Common myeloid progenitor, CD34-positive (primary cell): ENCODE measurements around the gene IGF2BP3.
"Not testable (repeated sequence)": the region's sequence is repeated elsewhere in the genome, so short reads cannot be mapped to it uniquely, and the experiment has no call there.

ENCODE experiments used
- CTCF ChIA-PET: fragments of 350-600 bp; sonication (Branson Sonifier 250); formaldehyde crosslinking; loops from one replicate; lab custom pipeline; 2021; ENCODE audit warnings: antibody characterized with exemption; lab: Charles Lee
- POLR2A ChIA-PET: fragments of 350-600 bp; sonication (Branson Sonifier 250); formaldehyde crosslinking; loops from one replicate; lab custom pipeline; 2021; ENCODE audit warnings: antibody characterized with exemption; lab: Charles Lee
- DNase-seq, 3 donors: peaks; one replicate each; pipeline versions ENCODE4 v3.0.0 to v3.0.0-alpha.2; 2013
- H3K27ac ChIP-seq, 2 experiments: 1 replicate in 1 of 2; 2 replicates in 1 of 2; pipeline ENCODE4 v1.7.0; 2013; ENCODE audit warnings: inconsistent platforms in 2 of 2, low read length in 2 of 2, mild to moderate bottlenecking in 2 of 2, low read depth in 1 of 2, moderate library complexity in 1 of 2; ENCODE audit not compliant: severe bottlenecking in 2 of 2, insufficient read depth in 1 of 2, poor library complexity in 1 of 2
- H3K27me3 ChIP-seq, 5 experiments: replicated peaks in 2 of 5; 1 replicate in 3 of 5; 2 replicates in 2 of 5; pipeline versions ENCODE4 v1.6.1 to v1.7.0; 2013; ENCODE audit warnings: low read length in 4 of 5, mild to moderate bottlenecking in 2 of 5, moderate library complexity in 2 of 5, inconsistent platforms in 1 of 5; ENCODE audit not compliant: insufficient read depth in 5 of 5, control insufficient read depth in 4 of 5
- H3K36me3 ChIP-seq, 4 experiments: 1 replicate in 2 of 4; 2 replicates in 2 of 4; pipeline versions ENCODE4 v1.6.1 to v1.7.0; 2013; ENCODE audit warnings: low read length in 3 of 4, control low read depth in 1 of 4, mild to moderate bottlenecking in 1 of 4; ENCODE audit not compliant: control insufficient read depth in 4 of 4, insufficient read depth in 4 of 4
- H3K4me1 ChIP-seq, 4 experiments: 1 replicate in 3 of 4; 2 replicates in 1 of 4; pipeline versions ENCODE4 v1.6.1 to v1.7.1; 2013; ENCODE audit warnings: low read length in 3 of 4, mild to moderate bottlenecking in 3 of 4, control low read depth in 1 of 4, inconsistent platforms in 1 of 4, moderate library complexity in 1 of 4; ENCODE audit not compliant: control insufficient read depth in 4 of 4, insufficient read depth in 4 of 4; ENCODE audit errors: control extremely low read depth in 1 of 4
- H3K4me3 ChIP-seq, 7 experiments: 1 replicate in 4 of 7; 2 replicates in 3 of 7; pipeline versions ENCODE4 v1.5.1 to v1.7.0; 2013; ENCODE audit warnings: mild to moderate bottlenecking in 7 of 7, low read length in 6 of 7, moderate library complexity in 6 of 7, inconsistent platforms in 2 of 7, low read depth in 2 of 7, control low read depth in 1 of 7; ENCODE audit not compliant: insufficient read depth in 4 of 7, control insufficient read depth in 1 of 7; ENCODE audit errors: extremely low read depth in 1 of 7
- H3K9me3 ChIP-seq, 5 experiments: 1 replicate in 4 of 5; 2 replicates in 1 of 5; pipeline versions ENCODE4 v1.6.1 to v1.7.1; 2013; ENCODE audit warnings: low read length in 4 of 5, mild to moderate bottlenecking in 2 of 5, inconsistent platforms in 1 of 5, low read depth in 1 of 5, moderate library complexity in 1 of 5; ENCODE audit not compliant: control insufficient read depth in 4 of 5, insufficient read depth in 2 of 5; ENCODE audit errors: control extremely low read depth in 1 of 5
- WGBS: methylation state at CpG from one replicate; pipeline ENCODE4 v1.1.5; 2013; ENCODE audit not compliant: insufficient coverage; 5-methylcytosine and 5-hydroxymethylcytosine counted together

The IGF2BP3 gene

DNA sequence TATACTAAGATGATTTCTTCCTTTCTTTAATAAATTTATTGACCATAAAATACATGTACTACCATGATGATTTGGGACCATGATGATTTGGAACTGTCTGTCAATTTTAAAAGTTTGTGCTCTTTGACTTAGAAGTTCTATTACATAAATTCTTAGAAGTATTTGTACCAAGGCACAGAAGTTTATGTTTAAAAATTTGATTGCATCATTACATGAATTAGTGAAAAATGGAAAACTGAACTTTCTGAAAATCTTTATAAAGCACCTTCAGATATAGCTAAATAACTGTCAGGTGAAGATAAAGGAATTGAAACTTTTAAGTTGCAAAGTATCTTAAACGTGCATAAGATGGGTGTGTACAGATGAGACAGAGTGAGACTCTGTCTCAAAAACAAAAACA, 139.2 kb downstream of the IGF2BP3 start:
- ChIA-PET POLR2A (no interaction called here), CTCF (no interaction called here)
- WGBS, result no CpG with 5 or more reads among the region's 1 CpG
- peaks cover 2 to 37% (median 11%) of the 10 kb centered on the region in 4 experiments for H3K36me3 ChIP-seq
- H3K4me3 ChIP-seq, result no peak overlapping the region
- no peaks in the 10 kb centered on the region for H3K27me3 ChIP-seq
- peaks cover 0 to 6% (median 5%) of the 10 kb centered on the region in 4 experiments for H3K4me1 ChIP-seq
- no peaks in the 10 kb centered on the region for H3K9me3 ChIP-seq
- DNase-seq, result no peak
- no peak overlapping the region for H3K27ac ChIP-seq

DNA sequence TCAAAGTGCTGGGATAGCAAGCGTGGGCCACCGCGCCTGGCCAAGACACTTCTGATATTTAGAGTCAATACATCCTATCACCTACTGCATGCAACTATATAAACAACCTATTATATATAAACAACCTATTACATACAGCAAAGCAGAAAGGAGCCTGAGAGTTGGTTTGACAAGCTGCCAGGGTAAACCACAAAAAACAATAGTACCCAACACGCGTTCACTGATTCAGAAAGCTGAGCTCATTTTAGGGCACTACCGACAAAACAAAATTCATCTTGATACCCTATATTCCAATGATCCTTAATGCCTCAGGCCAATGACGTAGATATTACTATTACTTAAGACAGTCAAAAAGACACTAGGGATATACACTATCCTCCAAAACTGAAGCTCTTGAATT, 154.9 kb downstream of the IGF2BP3 start:
- Histone ChIP-seq H3K9me3 (no peaks in the 10 kb centered on the region), H3K4me3 (no peak overlapping the region), H3K27ac (no peak overlapping the region), H3K4me1 (peaks cover 0 to 20% (median 12%) of the 10 kb centered on the region in 4 experiments), H3K27me3 (no peaks in the 10 kb centered on the region), H3K36me3 (peaks cover 13 to 57% (median 25%) of the 10 kb centered on the region in 4 experiments)
- ChIA-PET CTCF (interaction anchor here (0.7 to 1.3 kb wide), 4 partner anchors 12 to 77 kb away, joined by 3 to 4 read pairs (median 3); no protein-coding TSS in a partner anchor), POLR2A (no interaction called here)
- no peak for DNase-seq
- 58% methylated on average over 2 of the region's 7 CpGs for WGBS

DNA sequence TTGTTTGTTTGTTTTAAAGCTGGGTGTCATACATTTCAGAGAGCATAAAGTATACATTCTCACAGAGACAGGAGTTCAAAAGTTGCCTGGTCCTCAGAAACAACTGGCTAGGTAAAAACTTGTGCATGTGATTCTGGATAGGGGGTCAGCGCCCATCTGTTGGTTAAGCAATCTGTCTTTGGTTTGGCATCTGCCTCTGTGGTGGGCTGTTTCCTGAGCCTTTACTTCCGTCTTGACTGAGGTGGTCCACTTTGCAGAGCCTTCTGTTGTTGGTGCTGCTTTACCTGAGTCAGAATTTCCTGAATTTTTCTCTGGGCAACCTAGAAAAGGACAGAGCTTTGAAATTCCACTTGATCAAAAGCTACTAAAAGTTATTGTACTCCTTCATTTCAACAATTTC, 158.2 kb downstream of the IGF2BP3 start:
- H3K9me3 ChIP-seq, POLR2A ChIA-PET, H3K4me3 ChIP-seq, H3K27ac ChIP-seq, H3K27me3 ChIP-seq: not testable (repeated sequence)
- peaks cover 13 to 68% (median 26%) of the 10 kb centered on the region in 4 experiments for H3K36me3 ChIP-seq
- peak in 2 of 3 donors; percentile 73 to 80 for DNase-seq
- CTCF ChIA-PET, result interaction anchor here (1.1 to 2.7 kb wide), 3 partner anchors 24 to 152 kb away, joined by 3 to 7 read pairs (median 3); no protein-coding TSS in a partner anchor
- WGBS, result 25% methylated on average over 2 of the region's 2 CpGs
- H3K4me1 ChIP-seq, result peaks cover 0 to 20% (median 12%) of the 10 kb centered on the region in 4 experiments

DNA sequence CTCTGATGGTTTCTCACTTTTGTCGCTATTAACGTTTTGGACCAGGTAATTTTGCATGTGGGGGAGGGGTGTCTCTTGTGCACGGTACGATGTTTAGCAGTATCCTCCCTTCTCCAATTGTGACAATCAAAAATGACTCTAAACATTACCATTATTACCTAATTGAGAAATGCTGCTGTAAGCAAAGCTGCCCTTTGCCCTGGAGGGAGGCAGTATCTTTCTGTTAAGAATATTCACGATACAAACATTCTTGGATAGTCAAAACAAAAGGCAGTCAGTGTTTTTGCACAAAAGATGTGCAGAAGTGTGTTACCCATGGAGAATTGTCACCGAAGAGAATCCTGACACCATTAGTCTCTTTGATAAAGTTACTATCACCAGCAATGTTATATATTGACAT, 161.5 kb downstream of the IGF2BP3 start:
- CTCF ChIA-PET, result no interaction called here
- H3K4me1 ChIP-seq, result peaks cover 0 to 19% (median 12%) of the 10 kb centered on the region in 4 experiments
- POLR2A ChIA-PET, result interaction anchor here (0.6 kb wide), 1 partner anchor 39 kb away, joined by 3 read pairs; no protein-coding TSS in a partner anchor
- no peak overlapping the region for H3K27ac ChIP-seq
- H3K9me3 ChIP-seq, result no peaks in the 10 kb centered on the region
- no peak overlapping the region for H3K4me3 ChIP-seq
- no peak for DNase-seq
- H3K36me3 ChIP-seq, result peaks cover 17 to 57% (median 33%) of the 10 kb centered on the region in 4 experiments
- WGBS, result 100% methylated on average over 1 of the region's 6 CpGs
- no peaks in the 10 kb centered on the region for H3K27me3 ChIP-seq

DNA sequence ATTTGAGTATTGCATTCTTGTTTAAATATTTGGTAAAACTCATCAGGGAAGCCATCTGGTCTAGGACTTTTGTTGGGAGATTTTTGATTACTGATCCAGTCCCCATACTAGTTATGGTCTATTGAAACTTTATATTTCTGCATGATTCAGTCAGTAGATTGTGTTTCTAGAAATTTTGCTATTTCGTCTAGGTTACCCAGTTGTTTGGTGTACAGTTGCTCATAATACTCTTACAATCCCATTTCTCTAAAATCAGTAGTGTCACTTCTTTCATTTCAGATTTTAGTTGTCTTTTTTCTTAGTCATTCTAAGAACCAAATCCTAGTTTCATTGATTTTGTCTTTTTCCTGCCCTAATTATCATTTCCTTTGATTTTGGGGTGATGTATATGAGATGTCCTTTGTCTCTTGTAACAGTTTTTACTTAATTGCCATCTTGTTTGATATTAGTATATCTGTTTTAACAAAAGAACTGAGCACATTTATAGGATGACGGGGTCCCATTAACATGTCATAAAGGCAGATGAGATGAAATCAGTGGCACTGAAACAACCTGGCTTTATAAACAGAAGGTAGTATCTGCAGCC, 163.3 kb downstream of the IGF2BP3 start:
- Histone ChIP-seq H3K27me3 (no peaks in the 10 kb centered on the region), H3K36me3 (peaks cover 14 to 60% (median 38%) of the 10 kb centered on the region in 4 experiments), H3K9me3 (no peaks in the 10 kb centered on the region), H3K4me1 (peaks cover 0 to 9% (median 4%) of the 10 kb centered on the region in 4 experiments), H3K4me3 (no peak overlapping the region), H3K27ac (no peak overlapping the region)
- ChIA-PET CTCF (no interaction called here), POLR2A (no interaction called here)
- WGBS, result no CpG with 5 or more reads among the region's 2 CpGs
- no peak for DNase-seq

DNA sequence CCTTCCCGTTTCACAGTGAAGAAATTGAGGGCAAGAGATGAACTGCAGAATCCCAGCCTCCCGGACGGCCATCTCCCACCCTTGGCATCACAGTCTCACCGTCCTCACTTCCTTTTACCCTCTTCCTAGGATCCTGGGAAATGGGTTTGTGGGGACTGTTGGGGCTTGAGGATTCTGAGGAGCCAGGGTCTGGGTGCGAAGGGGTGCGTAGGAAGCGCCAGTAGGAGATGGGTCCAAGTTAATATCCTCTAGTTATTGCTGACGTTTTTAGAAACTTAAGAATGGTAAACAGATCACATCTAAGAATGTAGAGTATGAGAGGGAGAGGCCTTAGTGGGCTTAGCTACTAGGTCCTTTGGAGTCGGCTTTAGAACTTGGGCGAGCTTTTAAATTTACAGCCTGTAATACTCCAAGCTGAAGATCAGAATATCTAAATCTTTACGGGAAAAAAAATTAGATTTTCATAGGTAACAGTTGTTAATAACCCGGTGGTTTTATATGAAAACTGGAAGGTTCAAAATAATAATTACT, 170.5 kb downstream of the IGF2BP3 start:
- Histone ChIP-seq H3K27ac (peak overlapping the region; percentile 75 to 83), H3K4me1 (peaks cover 9 to 24% (median 16%) of the 10 kb centered on the region in 4 experiments), H3K4me3 (peak overlapping the region; percentile 87 to 99 (median 96)), H3K36me3 (peaks cover 2 to 22% (median 14%) of the 10 kb centered on the region in 4 experiments), H3K27me3 (no peaks in the 10 kb centered on the region), H3K9me3 (no peaks in the 10 kb centered on the region)
- 22% methylated on average over 6 of the region's 12 CpGs for WGBS
- POLR2A ChIA-PET, result no interaction called here
- CTCF ChIA-PET, result interaction anchor here (1.1 to 2.3 kb wide), 5 partner anchors 10 to 58 kb away, joined by 4 to 6 read pairs (median 4); no protein-coding TSS in a partner anchor
- peak in 1 of 3 donors; percentile 48 for DNase-seq
